ENCODE measurements around the gene TMEM220.
A peak's percentile ranks its signal among the peaks of the same experiment; 100 is the strongest.

The TMEM220 gene

DNA sequence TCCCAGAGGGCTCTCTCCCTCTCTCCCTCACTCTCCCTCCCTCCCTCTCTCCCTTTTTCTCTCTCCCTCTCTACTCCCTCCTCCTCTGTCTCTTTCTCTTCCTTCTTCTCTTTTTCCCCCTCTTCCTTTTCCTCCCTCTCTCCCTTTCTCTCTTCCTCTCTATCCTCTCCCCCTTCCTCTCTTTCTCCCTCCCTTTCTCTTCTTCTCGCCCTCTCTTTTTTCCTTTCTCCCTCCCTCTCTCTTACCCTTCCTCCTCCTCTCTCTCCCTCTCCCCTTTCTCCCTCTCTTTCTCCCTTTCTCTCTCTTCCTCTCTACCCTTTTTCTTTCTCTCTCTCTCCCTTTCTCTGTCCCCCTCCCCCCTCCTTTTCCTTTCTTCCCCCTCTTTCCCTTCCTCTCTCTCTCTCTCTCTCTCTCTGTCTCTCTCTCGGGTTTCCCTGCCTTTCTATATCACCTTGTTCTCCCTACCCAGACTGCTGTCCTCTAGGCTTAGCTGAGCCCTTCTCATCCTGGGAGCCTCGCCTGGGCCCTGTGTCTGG is 25.8 kb upstream of the TMEM220 start:
- no peak for DNase-seq (ENCODE audit: insufficient read length, low spot score)
- TF ChIP-seq, protein P1, sequence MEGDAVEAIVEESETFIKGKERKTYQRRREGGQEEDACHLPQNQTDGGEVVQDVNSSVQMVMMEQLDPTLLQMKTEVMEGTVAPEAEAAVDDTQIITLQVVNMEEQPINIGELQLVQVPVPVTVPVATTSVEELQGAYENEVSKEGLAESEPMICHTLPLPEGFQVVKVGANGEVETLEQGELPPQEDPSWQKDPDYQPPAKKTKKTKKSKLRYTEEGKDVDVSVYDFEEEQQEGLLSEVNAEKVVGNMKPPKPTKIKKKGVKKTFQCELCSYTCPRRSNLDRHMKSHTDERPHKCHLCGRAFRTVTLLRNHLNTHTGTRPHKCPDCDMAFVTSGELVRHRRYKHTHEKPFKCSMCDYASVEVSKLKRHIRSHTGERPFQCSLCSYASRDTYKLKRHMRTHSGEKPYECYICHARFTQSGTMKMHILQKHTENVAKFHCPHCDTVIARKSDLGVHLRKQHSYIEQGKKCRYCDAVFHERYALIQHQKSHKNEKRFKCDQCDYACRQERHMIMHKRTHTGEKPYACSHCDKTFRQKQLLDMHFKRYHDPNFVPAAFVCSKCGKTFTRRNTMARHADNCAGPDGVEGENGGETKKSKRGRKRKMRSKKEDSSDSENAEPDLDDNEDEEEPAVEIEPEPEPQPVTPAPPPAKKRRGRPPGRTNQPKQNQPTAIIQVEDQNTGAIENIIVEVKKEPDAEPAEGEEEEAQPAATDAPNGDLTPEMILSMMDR (IDR thresholded peaks at IDR 0.05; ENCODE audit: insufficient read depth, missing control alignments): no peak
- no peak for FAIRE-seq

DNA sequence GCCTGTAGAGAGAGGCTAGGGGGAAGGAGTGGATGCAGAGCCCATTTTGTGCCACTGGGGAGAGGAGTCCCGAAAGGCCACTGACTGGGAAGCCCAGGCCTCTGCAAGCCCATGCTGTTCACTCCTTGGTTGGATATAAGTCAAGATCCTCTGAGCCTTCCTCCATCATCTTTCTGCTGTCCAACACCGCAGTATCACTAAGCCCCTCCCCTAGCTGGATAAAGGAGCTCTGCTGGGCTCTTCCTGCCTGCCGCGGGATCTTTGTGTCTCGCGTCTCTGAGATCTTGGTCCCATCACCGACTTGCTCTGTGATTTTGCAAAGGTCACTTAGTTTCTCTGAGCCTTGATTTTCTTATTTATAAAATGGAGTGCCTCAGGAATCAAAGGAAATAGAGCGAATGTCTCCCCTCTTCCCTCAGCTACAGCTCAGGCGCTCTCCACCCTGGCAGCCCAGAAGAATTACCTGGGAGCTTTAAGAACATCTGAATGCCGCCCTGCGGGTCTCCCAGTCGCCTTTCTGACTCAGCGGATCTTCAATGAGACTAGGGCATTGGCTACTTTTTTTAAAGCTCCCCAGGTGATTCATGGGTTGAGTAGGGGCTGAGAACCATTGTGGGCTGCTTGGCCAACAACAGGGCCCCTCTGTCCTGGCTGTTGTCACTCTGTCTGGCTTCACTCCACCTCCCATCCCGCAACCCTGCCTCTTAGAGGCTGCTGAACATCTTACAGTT is 25.2 kb upstream of the TMEM220 start:
- DNase-seq (ENCODE audit: insufficient read length, low spot score) (no peak), FAIRE-seq (no peak)
- TF ChIP-seq, protein P1 (IDR thresholded peaks at IDR 0.05; ENCODE audit: insufficient read depth, missing control alignments): no peak

DNA sequence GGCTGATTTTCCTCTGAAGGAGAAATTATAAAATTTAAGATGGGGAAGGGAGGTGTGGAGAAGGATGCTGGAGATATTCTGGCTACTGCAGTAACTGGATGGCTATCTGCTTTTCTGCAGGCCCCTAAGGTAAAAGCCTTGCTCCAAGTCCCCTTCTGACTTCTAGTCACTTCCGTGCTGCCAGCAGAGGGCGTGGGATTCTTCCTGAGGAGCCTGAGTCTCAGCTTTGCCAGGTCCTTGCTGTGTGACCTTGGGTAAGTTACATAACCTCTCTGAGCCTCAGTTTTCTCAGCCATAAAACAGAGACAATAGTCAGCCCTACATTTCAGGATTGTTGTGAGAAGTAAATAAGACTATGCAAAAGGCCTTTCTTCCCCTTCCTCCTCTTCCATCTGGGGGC is 24.3 kb upstream of the TMEM220 start:
- DNase-seq (ENCODE audit: insufficient read length, low spot score): no peak
- TF ChIP-seq, protein P1 (IDR thresholded peaks at IDR 0.05; ENCODE audit: insufficient read depth, missing control alignments): peak; percentile 45
- no peak for FAIRE-seq

DNA sequence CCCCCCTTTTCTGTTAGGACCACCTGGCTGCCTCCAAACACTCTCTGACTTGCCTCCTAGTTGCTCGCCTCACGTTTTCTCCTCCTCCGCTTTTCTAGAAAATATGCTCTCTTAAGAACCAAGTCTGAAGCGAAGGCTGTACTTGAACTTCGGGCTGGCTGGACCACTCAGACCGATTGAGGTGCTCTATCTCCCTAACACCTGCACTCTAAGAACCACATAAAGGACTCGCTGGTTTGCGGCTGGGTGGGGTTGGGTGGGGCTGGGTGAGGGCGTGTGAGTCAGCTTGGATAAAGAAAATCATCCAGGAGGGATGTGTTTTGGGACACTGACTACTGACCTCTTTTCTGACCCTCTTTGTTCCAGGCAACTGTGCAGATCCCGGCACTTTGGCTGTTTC is 22.9 kb upstream of the TMEM220 start:
- TF ChIP-seq, protein P1 (IDR thresholded peaks at IDR 0.05; ENCODE audit: insufficient read depth, missing control alignments): no peak
- no peak for DNase-seq (ENCODE audit: insufficient read length, low spot score)
- no peak for FAIRE-seq

DNA sequence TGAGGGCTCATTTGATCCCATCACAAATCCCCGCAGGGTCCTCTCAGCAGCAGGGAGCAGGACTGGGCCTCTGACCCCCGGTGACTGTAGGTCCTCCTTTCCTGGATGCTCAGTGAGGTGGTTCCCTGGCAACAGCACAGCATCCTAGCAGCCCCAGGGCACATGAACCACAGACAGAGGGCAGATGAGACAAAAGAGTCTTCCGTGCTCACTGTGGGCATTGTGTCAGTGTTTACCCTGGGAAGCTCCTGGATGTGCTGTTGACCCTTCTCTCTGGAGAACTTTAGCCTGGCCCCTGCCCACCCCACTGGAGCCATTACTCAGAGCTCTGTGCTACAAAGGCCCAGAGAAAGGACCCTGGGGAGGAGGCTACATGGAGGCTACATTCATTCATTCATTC is 21.7 kb upstream of the TMEM220 start:
- FAIRE-seq (no peak), DNase-seq (ENCODE audit: insufficient read length, low spot score) (no peak)
- TF ChIP-seq, protein P1 (IDR thresholded peaks at IDR 0.05; ENCODE audit: insufficient read depth, missing control alignments): no peak

DNA sequence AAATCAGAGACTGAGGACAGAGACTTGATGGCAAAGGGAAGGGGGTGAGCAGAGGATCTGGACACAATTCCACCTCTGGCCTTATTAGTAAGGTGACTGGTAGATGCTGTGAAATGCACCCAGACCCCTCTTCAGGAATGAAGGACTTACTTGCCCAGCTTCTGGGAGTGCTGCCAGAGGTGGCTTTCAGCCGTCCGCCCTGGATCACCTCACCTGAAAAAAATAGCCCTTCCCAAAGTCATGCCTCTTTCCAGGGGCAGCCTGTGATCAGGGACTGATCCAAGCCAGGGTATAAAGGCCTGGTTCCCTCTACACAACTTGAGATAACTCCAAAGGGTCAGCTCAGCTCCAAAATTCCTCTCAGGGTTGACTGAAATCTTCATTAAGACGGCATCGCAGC is 20.4 kb upstream of the TMEM220 start:
- TF ChIP-seq, protein P1 (IDR thresholded peaks at IDR 0.05; ENCODE audit: insufficient read depth, missing control alignments): no peak
- DNase-seq (ENCODE audit: insufficient read length, low spot score) (no peak), FAIRE-seq (no peak)

DNA sequence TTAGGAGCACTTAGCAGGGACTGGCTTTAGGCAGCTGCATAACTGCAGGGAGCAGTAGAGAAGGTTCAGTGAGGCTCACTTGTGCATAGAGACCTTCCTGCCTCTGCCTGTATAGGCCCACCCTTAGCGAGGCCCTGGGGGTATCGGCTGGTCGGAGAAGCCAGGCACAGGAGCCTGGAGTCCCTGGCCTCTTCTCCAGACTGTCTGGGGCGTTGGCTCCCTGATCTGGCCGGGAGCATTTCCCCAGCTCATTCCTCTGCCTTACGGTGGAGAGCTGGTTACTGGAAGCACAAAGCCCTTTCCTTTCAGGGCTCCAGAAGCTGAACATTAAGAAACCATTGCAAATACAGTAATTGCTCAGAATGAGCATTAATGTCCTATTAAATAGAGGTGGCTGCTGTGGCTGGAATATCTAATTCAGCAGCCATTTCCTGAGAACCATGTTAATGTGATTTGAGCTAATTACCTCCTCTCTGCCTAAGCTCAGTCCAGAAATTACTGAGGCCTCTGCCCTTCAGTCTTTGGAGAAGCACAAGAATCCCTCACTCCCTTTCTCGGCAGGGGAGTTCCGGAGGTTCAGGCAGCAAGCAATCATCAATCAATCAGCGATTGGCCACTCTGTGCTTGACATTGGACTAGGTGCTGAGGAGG is 18.8 kb upstream of the TMEM220 start:
- DNase-seq (ENCODE audit: insufficient read length, low spot score) (no peak), FAIRE-seq (no peak)
- TF ChIP-seq, protein P1 (IDR thresholded peaks at IDR 0.05; ENCODE audit: insufficient read depth, missing control alignments): no peak
